NCI-H1694 treated with DMSO at 0.1 percent for 48 hours (cell line): Measurements from ENCODE around the gene NAV3.
"Not testable (repeated sequence)": the region's sequence is repeated elsewhere in the genome, so short reads cannot be mapped to it uniquely, and the experiment has no call there.

Experiments
- DNase-seq: peaks from one replicate; lab custom pipeline; 2025; lab: John Stamatoyannopoulos, UW

Gene NAV3

GRCh38 chr12:78040111-78040510, 209.4 kb downstream of the NAV3 start:
- DNase-seq, result no peak

- DNase-seq, result no peak
Measured at GRCh38 chr12:78050790-78051189, 220.1 kb downstream of the NAV3 start.

- no peak for DNase-seq
Measured at GRCh38 chr12:78055545-78055944, 224.9 kb downstream of the NAV3 start.

- DNase-seq, result no peak
Measured at GRCh38 chr12:78057075-78057474, 226.4 kb downstream of the NAV3 start.

GRCh38 chr12:78060186-78060585, 229.5 kb downstream of the NAV3 start:
- no peak for DNase-seq

- DNase-seq, result no peak
Measured at GRCh38 chr12:78062786-78063185, 232.1 kb downstream of the NAV3 start.

- DNase-seq, result no peak
Measured at GRCh38 chr12:78081590-78082314, 251.1 kb downstream of the NAV3 start.

GRCh38 chr12:78085542-78086182, 255.0 kb downstream of the NAV3 start:
- no peak for DNase-seq

GRCh38 chr12:78086553-78087362, 256.1 kb downstream of the NAV3 start:
- DNase-seq, result no peak

- DNase-seq, result no peak
Measured at GRCh38 chr12:78087363-78087675, 256.6 kb downstream of the NAV3 start.

- no peak for DNase-seq
Measured at GRCh38 chr12:78088391-78088832, 257.7 kb downstream of the NAV3 start.

- no peak for DNase-seq
Measured at GRCh38 chr12:78090266-78090665, 259.6 kb downstream of the NAV3 start.

- no peak for DNase-seq
Measured at GRCh38 chr12:78095623-78096022, 264.9 kb downstream of the NAV3 start.

GRCh38 chr12:78096909-78097597, 266.4 kb downstream of the NAV3 start:
- DNase-seq, result peak; percentile 85

- no peak for DNase-seq
Measured at GRCh38 chr12:78099806-78100205, 269.1 kb downstream of the NAV3 start.

GRCh38 chr12:78101113-78101876, 270.6 kb downstream of the NAV3 start:
- DNase-seq, result no peak

- no peak for DNase-seq
Measured at GRCh38 chr12:78101946-78102635, 271.4 kb downstream of the NAV3 start.

- not testable (repeated sequence) for DNase-seq
Measured at GRCh38 chr12:78102801-78103200, 272.1 kb downstream of the NAV3 start.

GRCh38 chr12:78115889-78116288, 285.2 kb downstream of the NAV3 start:
- DNase-seq, result no peak

- DNase-seq, result no peak
Measured at GRCh38 chr12:78118036-78118435, 287.3 kb downstream of the NAV3 start.

GRCh38 chr12:78118486-78118885, 287.8 kb downstream of the NAV3 start:
- DNase-seq, result no peak
